PC-9 (cell line): ENCODE data around the gene MBNL1. TPM values are rescaled to one million over a fixed set of nuclear protein-coding genes. Genes with fewer than 3 reads are reported as not detected.
"Not testable (repeated sequence)": the region's sequence is repeated elsewhere in the genome, so short reads cannot be mapped to it uniquely, and the experiment has no call there.

Source experiments
- BruUV-seq: library from RNA; stranded (reverse); fragments of 400-500 nt; replicated peaks from 2 replicates; lab custom pipeline; 2021; lab: Mats Ljungman, UMichigan
- CTCF ChIA-PET: fragments of 300-600 bp; sonication (Branson Sonifier 250); formaldehyde crosslinking; loops from one replicate; lab custom pipeline; 2022; ENCODE audit warnings: antibody characterized with exemption; lab: Charles Lee
- POLR2A ChIA-PET: fragments of 300-600 bp; sonication (Branson Sonifier 250); formaldehyde crosslinking; loops from one replicate; lab custom pipeline; 2022; ENCODE audit warnings: antibody characterized with exemption; ENCODE audit not compliant: unreplicated experiment; lab: Charles Lee
- DNase-seq, 2 experiments: peaks; one replicate each; pipeline versions ENCODE4 v3.0.0 to v3.0.0-alpha.2; 2015 to 2022; ENCODE audit warnings: mixed read lengths in 1 of 2
- H2AFZ ChIP-seq: fragments of 200-600 bp; sonication (generic); 2 replicates; pipeline ENCODE4 v1.8.1; 2017; ENCODE audit warnings: antibody characterized with exemption
- H3F3A ChIP-seq: fragments of 200-600 bp; sonication (generic); 2 replicates; pipeline ENCODE4 v1.8.1; 2017; ENCODE audit warnings: antibody characterized with exemption, mild to moderate bottlenecking, low read depth; ENCODE audit not compliant: insufficient read depth
- H3K27ac ChIP-seq: fragments of 200-600 bp; sonication (generic); 2 replicates; pipeline ENCODE4 v1.6.1; 2016; ENCODE audit warnings: mixed run types
- H3K27me3 ChIP-seq: fragments of 200-600 bp; sonication (generic); 2 replicates; pipeline ENCODE4 v1.6.1; 2016; ENCODE audit warnings: low read depth, mixed run types; ENCODE audit not compliant: insufficient read depth
- H3K36me3 ChIP-seq: fragments of 200-600 bp; sonication (generic); 2 replicates; pipeline ENCODE4 v1.6.1; 2016; ENCODE audit warnings: low read depth, mixed run types
- H3K4me1 ChIP-seq: fragments of 200-600 bp; sonication (generic); replicated peaks from 2 replicates; pipeline ENCODE4 v1.6.1; 2016; ENCODE audit warnings: mixed run types; ENCODE audit not compliant: insufficient read depth
- H3K4me2 ChIP-seq: fragments of 200-600 bp; sonication (generic); 2 replicates; pipeline ENCODE4 v1.6.1; 2017; ENCODE audit warnings: mixed run types
- H3K4me3 ChIP-seq: fragments of 200-600 bp; sonication (generic); 2 replicates; pipeline ENCODE4 v1.6.1; 2016; ENCODE audit warnings: mixed run types
- H3K79me2 ChIP-seq: fragments of 200-600 bp; sonication (generic); 2 replicates; pipeline ENCODE4 v1.6.1; 2017; ENCODE audit warnings: low read depth, mixed run types
- H3K9me2 ChIP-seq: fragments of 200-600 bp; sonication (generic); 2 replicates; pipeline ENCODE4 v1.8.1; 2017; ENCODE audit warnings: mild to moderate bottlenecking; ENCODE audit not compliant: insufficient read depth
- H3K9me3 ChIP-seq: fragments of 200-600 bp; sonication (generic); 2 replicates; pipeline ENCODE4 v1.8.1; 2016; ENCODE audit warnings: low read depth; ENCODE audit not compliant: insufficient read depth
- H4K20me1 ChIP-seq: fragments of 200-600 bp; sonication (generic); 2 replicates; pipeline ENCODE4 v1.8.1; 2017; ENCODE audit not compliant: insufficient read depth
- CTCF ChIP-seq: fragments of 200-600 bp; sonication (generic); conservative IDR thresholded peaks from 2 replicates; pipeline ENCODE4 v1.6.1; 2017; ENCODE audit warnings: mixed run types, antibody characterized with exemption, mild to moderate bottlenecking, moderate library complexity
- EZH2 ChIP-seq: fragments of 200-600 bp; sonication (generic); IDR thresholded peaks from 2 replicates; pipeline ENCODE4 v1.8.0; 2017; ENCODE audit warnings: antibody characterized with exemption, low read depth
- intact Hi-C: fragments of 100-400 bp; cut with micrococcal nuclease; formaldehyde crosslinking; loops from one replicate; pipeline ENCODE4 v1.10.0; 2022; ENCODE audit not compliant: unreplicated experiment
- total RNA-seq: library from RNA; stranded (reverse); gene quantifications from 2 replicates; pipeline ENCODE4 v1.2.3, GENCODE V29; 2021

The MBNL1 gene
- total RNA-seq, 1 experiment from 2014 or later: 176 TPM

- DNase-seq: no peak
- Histone ChIP-seq H3K27me3 (no peaks in the 10 kb centered on the region), H3K79me2 (peaks cover 8% of the 10 kb centered on the region; the same call in 1 of the 2 replicates), H2AFZ (no peak overlapping the region), H3F3A (0 out of 2 replicates have a peak, but pooled peaks cover 4% of the 10 kb centered on the region), H3K9me2 (no peaks in the 10 kb centered on the region), H4K20me1 (no peaks in the 10 kb centered on the region), H3K4me2 (no peak overlapping the region), H3K4me3 (no peak overlapping the region), H3K4me1 (no peaks in the 10 kb centered on the region), H3K9me3 (peaks cover 13% of the 10 kb centered on the region), H3K36me3 (peaks cover 15% of the 10 kb centered on the region), H3K27ac (no peak overlapping the region)
- CTCF ChIA-PET: no interaction called here
- intact Hi-C loops: no loop called here
- TF ChIP-seq CTCF (no peak), EZH2 (no peak)
- POLR2A ChIA-PET: no interaction called here
- no TSS peak for BruUV-seq
Measured at GRCh38 chr3:152428577-152428976, 159.8 kb downstream of the MBNL1 start.

- ChIA-PET CTCF (no interaction called here), POLR2A (no interaction called here)
- no peak overlapping the region for H2AFZ ChIP-seq
- DNase-seq: no peak
- no peaks in the 10 kb centered on the region for H3K4me1 ChIP-seq
- H4K20me1 ChIP-seq: peaks cover 4% of the 10 kb centered on the region; the same call in 1 of the 2 replicates
- TF ChIP-seq CTCF (no peak), EZH2 (no peak)
- intact Hi-C loops: no loop called here
- H3K79me2 ChIP-seq: peaks cover 16% of the 10 kb centered on the region
- peaks cover 15% of the 10 kb centered on the region for H3K36me3 ChIP-seq
- no TSS peak for BruUV-seq
- no peaks in the 10 kb centered on the region for H3K9me2 ChIP-seq
- peaks cover 10% of the 10 kb centered on the region for H3K9me3 ChIP-seq
- no peak overlapping the region for H3K4me2 ChIP-seq
- no peak overlapping the region for H3K27ac ChIP-seq
- no peak overlapping the region for H3K4me3 ChIP-seq
- 0 out of 2 replicates have a peak, but pooled peaks cover 4% of the 10 kb centered on the region for H3F3A ChIP-seq
- no peaks in the 10 kb centered on the region for H3K27me3 ChIP-seq
Measured at GRCh38 chr3:152430223-152431002, 161.7 kb downstream of the MBNL1 start.

DNA sequence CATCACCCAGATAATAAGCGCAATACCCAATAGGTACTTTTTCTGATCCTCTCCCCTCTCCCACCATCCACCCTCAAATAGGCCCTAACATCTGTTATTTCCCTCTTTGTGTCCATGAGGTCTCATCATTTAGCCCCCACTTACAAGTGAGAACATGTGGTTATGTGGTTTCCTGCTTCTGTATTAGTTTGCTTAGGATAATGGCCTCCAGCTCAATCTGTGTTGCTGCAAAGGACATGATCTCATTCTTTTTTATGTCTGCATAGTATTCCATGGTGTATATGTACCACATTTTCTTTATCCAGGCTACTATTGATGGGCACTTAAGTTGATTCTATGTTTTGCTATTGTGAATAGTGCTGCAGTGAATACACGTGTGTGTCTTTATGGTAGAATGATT lies 165.4 kb downstream of the MBNL1 start:
- no TSS peak for BruUV-seq
- POLR2A ChIA-PET: no interaction called here

GRCh38 chr3:152435210-152435609 lies 166.5 kb downstream of the MBNL1 start:
- H3K4me1 ChIP-seq, H3K4me3 ChIP-seq, H3K4me2 ChIP-seq, DNase-seq, H3K27me3 ChIP-seq, BruUV-seq, H3K27ac ChIP-seq, H2AFZ ChIP-seq, intact Hi-C loops, H3K9me2 ChIP-seq, H3F3A ChIP-seq, CTCF ChIA-PET, POLR2A ChIA-PET: not testable (repeated sequence)
- peaks cover 11% of the 10 kb centered on the region for H3K9me3 ChIP-seq
- peaks cover 11% of the 10 kb centered on the region; the same call in 1 of the 2 replicates for H4K20me1 ChIP-seq
- H3K36me3 ChIP-seq: peaks cover 15% of the 10 kb centered on the region
- H3K79me2 ChIP-seq: peaks cover 44% of the 10 kb centered on the region

More for the DNA sequence above, 165.4 kb downstream of the MBNL1 start:
- H3K27ac ChIP-seq: no peak overlapping the region
- intact Hi-C loops: no loop called here
- H3K4me1 ChIP-seq: no peaks in the 10 kb centered on the region
- H2AFZ ChIP-seq: no peak overlapping the region
- TF ChIP-seq CTCF: no peak
- no peak for TF ChIP-seq EZH2
- 0 out of 2 replicates have a peak, but pooled peaks cover 4% of the 10 kb centered on the region for H3F3A ChIP-seq
- H3K4me3 ChIP-seq: no peak overlapping the region
- H3K27me3 ChIP-seq: no peaks in the 10 kb centered on the region
- H3K9me3 ChIP-seq: peaks cover 11% of the 10 kb centered on the region
- peaks cover 11% of the 10 kb centered on the region; the same call in 1 of the 2 replicates for H4K20me1 ChIP-seq
- no peaks in the 10 kb centered on the region for H3K9me2 ChIP-seq
- H3K4me2 ChIP-seq: no peak overlapping the region
- H3K36me3 ChIP-seq: peaks cover 15% of the 10 kb centered on the region
- DNase-seq: no peak
- CTCF ChIA-PET: no interaction called here
- peaks cover 41% of the 10 kb centered on the region for H3K79me2 ChIP-seq
